Cortex of kidney (tissue), 1 donor: ENCODE results near the gene CCIN.
"Not testable (repeated sequence)": the region's sequence is repeated elsewhere in the genome, so short reads cannot be mapped to it uniquely, and the experiment has no call there.

ENCODE experiments used
- DNase-seq: peaks from one replicate; lab custom pipeline; 2025; lab: John Stamatoyannopoulos, UW

CCIN gene

GRCh38 chr9:36141288-36141687 is 27.9 kb upstream of the CCIN start:
- no peak for DNase-seq

- no peak for DNase-seq
Measured at GRCh38 chr9:36141761-36142160, 27.4 kb upstream of the CCIN start.

- no peak for DNase-seq
Measured at GRCh38 chr9:36142510-36143244, 26.5 kb upstream of the CCIN start.

GRCh38 chr9:36143245-36143641 is 25.9 kb upstream of the CCIN start:
- DNase-seq: no peak

GRCh38 chr9:36144309-36145232 is 24.6 kb upstream of the CCIN start:
- no peak for DNase-seq

GRCh38 chr9:36145970-36146369 is 23.2 kb upstream of the CCIN start:
- no peak for DNase-seq

GRCh38 chr9:36146651-36147050 is 22.5 kb upstream of the CCIN start:
- no peak for DNase-seq

GRCh38 chr9:36147441-36148175 is 21.6 kb upstream of the CCIN start:
- no peak for DNase-seq

GRCh38 chr9:36148311-36149051 is 20.7 kb upstream of the CCIN start:
- no peak for DNase-seq

GRCh38 chr9:36149197-36149596 is 20.0 kb upstream of the CCIN start:
- DNase-seq: no peak

GRCh38 chr9:36150574-36151315 is 18.4 kb upstream of the CCIN start:
- DNase-seq: no peak

- no peak for DNase-seq
Measured at GRCh38 chr9:36151316-36152210, 17.6 kb upstream of the CCIN start.

- DNase-seq: no peak
Measured at GRCh38 chr9:36152741-36153438, 16.3 kb upstream of the CCIN start.

GRCh38 chr9:36153746-36154145 is 15.4 kb upstream of the CCIN start:
- DNase-seq: no peak

GRCh38 chr9:36154331-36154952 is 14.7 kb upstream of the CCIN start:
- no peak for DNase-seq

GRCh38 chr9:36156116-36156515 is 13.1 kb upstream of the CCIN start:
- no peak for DNase-seq

- no peak for DNase-seq
Measured at GRCh38 chr9:36158122-36158521, 11.1 kb upstream of the CCIN start.

GRCh38 chr9:36158917-36159316 is 10.3 kb upstream of the CCIN start:
- DNase-seq: no peak

- not testable (repeated sequence) for DNase-seq
Measured at GRCh38 chr9:36159509-36159908, 9.7 kb upstream of the CCIN start.
